PC-3 (cell line): ENCODE data around the gene MALRD1.

Experiments
- EZH2 ChIP-seq: fragments of 300-600 bp; sonication (generic); IDR thresholded peaks from one replicate; pipeline ENCODE4 v1.6.1; 2017; ENCODE audit warnings: antibody characterized with exemption, mild to moderate bottlenecking, low read length; ENCODE audit not compliant: unreplicated experiment
- EZH2phosphoT487 ChIP-seq: fragments of 300-600 bp; sonication (generic); IDR thresholded peaks from 2 replicates; pipeline ENCODE4 v1.6.1; 2018; ENCODE audit warnings: mild to moderate bottlenecking, antibody characterized with exemption, low read length, borderline replicate concordance
- TF ChIP-seq, protein P1 (sequence below): fragments of 300-600 bp; sonication (generic); conservative IDR thresholded peaks from 2 replicates; pipeline ENCODE4 v1.5.1; 2017; ENCODE audit warnings: antibody characterized with exemption, low read depth, mild to moderate bottlenecking, low read length

DNA sequence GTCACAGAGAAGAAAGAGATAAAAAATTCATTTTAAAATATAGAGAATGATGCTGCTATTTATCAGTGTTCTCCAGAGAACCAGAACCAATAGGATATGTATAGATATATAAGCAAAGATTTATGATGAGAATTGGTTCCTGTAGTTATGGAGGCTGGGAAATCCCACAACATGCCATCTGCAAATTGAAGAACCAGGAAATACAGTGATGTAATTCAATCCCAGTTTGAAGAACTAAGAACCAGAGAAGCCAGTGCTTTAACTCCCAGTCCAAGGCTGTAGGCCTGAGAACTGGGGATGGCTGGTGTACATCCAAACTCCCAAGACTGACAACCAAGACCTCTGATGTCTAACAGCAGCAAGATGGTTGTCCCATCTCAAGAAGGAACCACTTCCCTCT, 574.7 kb downstream of the MALRD1 start:
- TF ChIP-seq EZH2phosphoT487: no peak
- no peak for TF ChIP-seq EZH2
- TF ChIP-seq, protein P1, sequence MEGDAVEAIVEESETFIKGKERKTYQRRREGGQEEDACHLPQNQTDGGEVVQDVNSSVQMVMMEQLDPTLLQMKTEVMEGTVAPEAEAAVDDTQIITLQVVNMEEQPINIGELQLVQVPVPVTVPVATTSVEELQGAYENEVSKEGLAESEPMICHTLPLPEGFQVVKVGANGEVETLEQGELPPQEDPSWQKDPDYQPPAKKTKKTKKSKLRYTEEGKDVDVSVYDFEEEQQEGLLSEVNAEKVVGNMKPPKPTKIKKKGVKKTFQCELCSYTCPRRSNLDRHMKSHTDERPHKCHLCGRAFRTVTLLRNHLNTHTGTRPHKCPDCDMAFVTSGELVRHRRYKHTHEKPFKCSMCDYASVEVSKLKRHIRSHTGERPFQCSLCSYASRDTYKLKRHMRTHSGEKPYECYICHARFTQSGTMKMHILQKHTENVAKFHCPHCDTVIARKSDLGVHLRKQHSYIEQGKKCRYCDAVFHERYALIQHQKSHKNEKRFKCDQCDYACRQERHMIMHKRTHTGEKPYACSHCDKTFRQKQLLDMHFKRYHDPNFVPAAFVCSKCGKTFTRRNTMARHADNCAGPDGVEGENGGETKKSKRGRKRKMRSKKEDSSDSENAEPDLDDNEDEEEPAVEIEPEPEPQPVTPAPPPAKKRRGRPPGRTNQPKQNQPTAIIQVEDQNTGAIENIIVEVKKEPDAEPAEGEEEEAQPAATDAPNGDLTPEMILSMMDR: no peak
